HepG2 (cell line): ENCODE results near the gene AGFG1. TPM values are rescaled to one million over a fixed set of nuclear protein-coding genes. Genes with fewer than 3 reads are reported as not detected.

ENCODE experiments used
- ATAC-seq: fragments of 200-7000 bp; cut with Tn5 transposase; 3 replicates; pipeline ENCODE4 v1.9.1; 2020; ENCODE audit warnings: mild to moderate bottlenecking, moderate library complexity
- BruUV-seq: library from RNA; stranded (reverse); fragments of 400-500 nt; replicated peaks from 2 replicates; lab custom pipeline; 2021; lab: Mats Ljungman, UMichigan
- CTCF ChIA-PET: fragments of 300-600 bp; formaldehyde crosslinking; extraction: SDS; loops from one replicate; lab custom pipeline; 2021; ENCODE audit warnings: low total read pairs, inconsistent platforms, low intra/inter-chr PET ratio; lab: Yijun Ruan, JAX
- POLR2A ChIA-PET: fragments of 350-600 bp; sonication (Branson Sonifier 250); formaldehyde crosslinking; loops from one replicate; lab custom pipeline; 2020; ENCODE audit warnings: antibody characterized with exemption, inconsistent platforms; lab: Yijun Ruan, JAX
- DNase-seq: peaks from one replicate; pipeline ENCODE4 v3.0.0-alpha.2; 2015; ENCODE audit warnings: low spot score
- FAIRE-seq: peaks from 3 replicates; lab custom pipeline; 2011; peaks lifted over from hg19 to GRCh38; lab: Jason Lieb, UNC
- H2AFZ ChIP-seq: one replicate; pipeline ENCODE4 v1.6.1; 2011; ENCODE audit warnings: low read length, inconsistent platforms
- H3K27ac ChIP-seq: fragments of 300-600 bp; 3 replicates; pipeline ENCODE4 v1.8.0; 2011; ENCODE audit warnings: mixed run types, mild to moderate bottlenecking, mixed read lengths, low read length, inconsistent platforms; ENCODE audit not compliant: insufficient read depth; ENCODE audit errors: extremely low read length
- H3K27me3 ChIP-seq, 2 experiments: fragments of 200-600 bp in 1 of 2; 2 replicates in 1 of 2; 3 replicates in 1 of 2; pipeline versions ENCODE4 v1.6.0 to v1.8.0; 2011; ENCODE audit warnings: low read length in 2 of 2, mild to moderate bottlenecking in 2 of 2, moderate library complexity in 2 of 2, inconsistent platforms in 1 of 2; ENCODE audit not compliant: insufficient read depth in 2 of 2, control insufficient read depth in 1 of 2
- H3K36me3 ChIP-seq, 2 experiments: fragments of 200-600 bp in 1 of 2; replicated peaks in 1 of 2; 2 replicates in 1 of 2; 3 replicates in 1 of 2; pipeline versions ENCODE4 v1.5.1 to v1.8.0; 2011; ENCODE audit warnings: low read length in 2 of 2, inconsistent platforms in 1 of 2; ENCODE audit not compliant: insufficient read depth in 2 of 2, control insufficient read depth in 1 of 2
- H3K4me1 ChIP-seq: 2 replicates; pipeline ENCODE4 v1.5.1; 2012; ENCODE audit warnings: low read length, inconsistent platforms; ENCODE audit not compliant: insufficient read depth
- H3K4me2 ChIP-seq: 2 replicates; pipeline ENCODE4 v1.6.0; 2011; ENCODE audit warnings: low read depth, low read length, inconsistent platforms
- H3K4me3 ChIP-seq, 3 experiments: fragments of 200-600 bp in 1 of 3; sonication (generic), shearing (Covaris generic) in 1 of 3; replicated peaks in 1 of 3; 2 replicates each; pipeline ENCODE4 v1.5.1; 2011 to 2016; ENCODE audit warnings: low read length in 3 of 3, inconsistent platforms in 2 of 3, low read depth in 2 of 3, mild to moderate bottlenecking in 2 of 3, control low read depth in 1 of 3, mixed read lengths in 1 of 3; ENCODE audit not compliant: insufficient read depth in 1 of 3
- H3K79me2 ChIP-seq: one replicate; pipeline ENCODE4 v1.6.1; 2011; ENCODE audit warnings: low read length, inconsistent platforms; ENCODE audit not compliant: insufficient read depth
- H3K9ac ChIP-seq: 2 replicates; pipeline ENCODE4 v1.6.0; 2011; ENCODE audit warnings: mild to moderate bottlenecking, low read depth, low read length, inconsistent platforms; ENCODE audit not compliant: insufficient read depth
- H3K9me3 ChIP-seq: 2 replicates; pipeline ENCODE4 v1.5.1; 2012; ENCODE audit warnings: mild to moderate bottlenecking, low read length
- H4K20me1 ChIP-seq: 2 replicates; pipeline ENCODE4 v1.6.0; 2011; ENCODE audit warnings: inconsistent platforms, mild to moderate bottlenecking, low read length, moderate library complexity; ENCODE audit not compliant: insufficient read depth
- CREM ChIP-seq, 2 experiments: sonication (generic) in 1 of 2; formaldehyde crosslinking in 1 of 2; IDR thresholded peaks; 2 replicates each; pipeline versions ENCODE4 v1.4.0 to v1.6.1; 2016 to 2020; ENCODE audit warnings: antibody characterized with exemption in 1 of 2, mild to moderate bottlenecking in 1 of 2, missing genetic modification reagents in 1 of 2
- KDM3A ChIP-seq: IDR thresholded peaks from 2 replicates; pipeline ENCODE4 v1.6.1; 2018; ENCODE audit warnings: low read depth, missing compliant biosample characterization
- MTF1 ChIP-seq: sonication (generic); formaldehyde crosslinking; IDR thresholded peaks from 2 replicates; pipeline ENCODE4 v1.5.0; 2020; ENCODE audit warnings: missing genetic modification reagents
- RBM22 ChIP-seq: fragments of 200-400 bp; formaldehyde crosslinking; optimal IDR thresholded peaks from 2 replicates; pipeline ENCODE3; 2017; ENCODE audit warnings: mild to moderate bottlenecking, low read length, moderate library complexity
- THYN1 ChIP-seq: sonication (generic); formaldehyde crosslinking; IDR thresholded peaks from 2 replicates; pipeline ENCODE4 v1.8.1; 2023; ENCODE audit warnings: low read depth, mild to moderate bottlenecking, moderate library complexity, missing genetic modification reagents, borderline replicate concordance
- ZBTB20 ChIP-seq: sonication (generic); formaldehyde crosslinking; IDR thresholded peaks from 2 replicates; pipeline ENCODE4 v1.8.1; 2023; ENCODE audit warnings: missing genetic modification reagents, low read depth, mild to moderate bottlenecking, borderline replicate concordance
- ZBTB4 ChIP-seq: sonication (generic); formaldehyde crosslinking; IDR thresholded peaks from 2 replicates; pipeline ENCODE4 v1.4.0; 2020; ENCODE audit warnings: missing genetic modification reagents, mild to moderate bottlenecking, borderline replicate concordance
- ZNF318 ChIP-seq: sonication (generic); formaldehyde crosslinking; IDR thresholded peaks from 2 replicates; pipeline ENCODE4 v1.4.0; 2020; ENCODE audit warnings: mild to moderate bottlenecking, missing genetic modification reagents
- ZNF557 ChIP-seq: sonication (generic); formaldehyde crosslinking; IDR thresholded peaks from 2 replicates; pipeline ENCODE4 v1.4.0; 2020; ENCODE audit warnings: missing genetic modification reagents
- ZNF788 ChIP-seq: sonication (generic); formaldehyde crosslinking; IDR thresholded peaks from 2 replicates; pipeline ENCODE4 v1.5.0; 2020; ENCODE audit warnings: mild to moderate bottlenecking, missing genetic modification reagents, borderline replicate concordance
- WGBS: methylation state at CpG from one replicate; pipeline ENCODE4 v1.1.6; 2017; ENCODE audit warnings: low lambda C conversion rate; 5-methylcytosine and 5-hydroxymethylcytosine counted together
- in situ Hi-C: cut with HindIII; loops from 2 replicates; pipeline ENCODE4 v1.10.0; 2017; ENCODE audit warnings: low pct_unique_long_range_greater_than_20kb; ENCODE audit not compliant: extremely low pct_ligation_motif_present
- intact Hi-C: fragments of 100-400 bp; cut with micrococcal nuclease; formaldehyde crosslinking; loops from one replicate; pipeline ENCODE4 v1.10.0; 2022; ENCODE audit not compliant: unreplicated experiment
- polyA plus RNA-seq, 8 experiments: library from polyadenylated mRNA; depleted of rRNA in 3 of 8; stranded (reverse) in 7 of 8; unstranded in 1 of 8; fragments of >200 nt; fragmentation: Illumina TruSeq in 4 of 8; extraction: Trizol in 4 of 8; gene quantifications; 2 replicates each; pipeline versions ENCODE4 v1.2.1 to v1.2.3, GENCODE V29; 2011 to 2016; ENCODE audit warnings: low read depth in 4 of 8, missing spikeins in 1 of 8, mixed read lengths in 1 of 8; ENCODE audit not compliant: insufficient read depth in 1 of 8
- total RNA-seq, 5 experiments: library from RNA; depleted of rRNA; stranded (reverse); fragments of >200 nt; fragmentation: Illumina TruSeq; extraction: Trizol; gene quantifications; 2 replicates each; pipeline ENCODE4 v1.2.3, GENCODE V29; 2016; ENCODE audit warnings: low read depth in 1 of 5

The AGFG1 gene
- total and polyA plus RNA-seq, 2 of the 13 experiments (the other 11 are each of a cell fraction or from before 2014, with no cell fraction given), result 145 to 168 TPM

GRCh38 chr2:227499627-227500300 is 27.8 kb downstream of the AGFG1 start:
- H3K36me3 ChIP-seq, result peaks cover 0 to 13% of the 10 kb centered on the region in 2 experiments; a peak in 2 of 5 replicates
- peaks cover 95% of the 10 kb centered on the region for H3K79me2 ChIP-seq
- POLR2A ChIA-PET, result interaction anchor here (0.8 kb wide), 1 partner anchor 10 kb away, joined by 3 read pairs; no protein-coding TSS in a partner anchor
- H4K20me1 ChIP-seq, result peaks cover 31% of the 10 kb centered on the region
- no peak for DNase-seq
- H3K27me3 ChIP-seq, result no peaks in the 10 kb centered on the region
- peaks cover 36% of the 10 kb centered on the region for H3K4me1 ChIP-seq
- BruUV-seq, result no TSS peak
- H3K4me3 ChIP-seq, result no peak overlapping the region
- H2AFZ ChIP-seq, result no peak overlapping the region
- FAIRE-seq, result no peak
- WGBS, result 89% methylated on average over 5 of the region's 6 CpGs
- H3K9ac ChIP-seq, result no peak overlapping the region
- H3K4me2 ChIP-seq, result no peak overlapping the region
- no peaks in the 10 kb centered on the region for H3K9me3 ChIP-seq
- in situ Hi-C loops (no loop called here), intact Hi-C loops (no loop called here)
- no peak overlapping the region for H3K27ac ChIP-seq
- CTCF ChIA-PET, result no interaction called here
- ATAC-seq, result peak; percentile 58
- TF ChIP-seq MTF1 (CRISPR knock-in tag) (no peak), ZNF788 (CRISPR knock-in tag) (no peak), RBM22 (peak; percentile 90), ZBTB20 (CRISPR knock-in tag) (no peak), CREM (IDR thresholded peaks at IDR 0.05) (no peak), CREM (CRISPR knock-in tag; IDR thresholded peaks at IDR 0.05) (no peak), ZBTB4 (CRISPR knock-in tag) (no peak), KDM3A (CRISPR knock-in tag) (no peak), ZNF557 (no peak), THYN1 (CRISPR knock-in tag) (no peak), ZNF318 (CRISPR knock-in tag) (no peak)
